Right cardiac atrium (tissue), 5 donors: Measurements from ENCODE around the gene HMBS. TPM values are rescaled to one million over a fixed set of nuclear protein-coding genes. Genes with fewer than 3 reads are reported as not detected.

Source experiments
- ATAC-seq, 2 donors: fragments of 200-7000 bp; cut with Tn5 transposase; one replicate each; pipeline versions ENCODE4 v1.8.0 to v1.9.1; 2020; ENCODE audit warnings: moderate library complexity in 2 of 2, mild to moderate bottlenecking in 1 of 2
- DNase-seq, 3 donors: peaks; one replicate each; pipeline ENCODE4 v3.0.0-alpha.2; 2020
- H3K27ac ChIP-seq: one replicate; pipeline ENCODE4 v1.5.1; 2013; ENCODE audit warnings: mild to moderate bottlenecking, low read length, control low read depth, moderate library complexity
- H3K27me3 ChIP-seq: one replicate; pipeline ENCODE4 v1.6.1; 2013; ENCODE audit not compliant: control insufficient read depth, insufficient read depth
- H3K4me1 ChIP-seq: one replicate; pipeline ENCODE4 v1.6.1; 2013; ENCODE audit warnings: low read length; ENCODE audit not compliant: control insufficient read depth, insufficient read depth
- H3K4me3 ChIP-seq: one replicate; pipeline ENCODE4 v1.5.1; 2013; ENCODE audit warnings: low read length, control low read depth
- H3K9me3 ChIP-seq: one replicate; pipeline ENCODE4 v1.6.1; 2013; ENCODE audit warnings: low read length; ENCODE audit not compliant: control insufficient read depth
- WGBS: extraction: QIAGEN DNeasy Blood & Tissue Kit; methylation state at CpG from one replicate; pipeline ENCODE4 v1.1.7; 2013; 5-methylcytosine and 5-hydroxymethylcytosine counted together
- intact Hi-C, 4 donors: fragments of 100-400 bp; cut with DNase I; formaldehyde crosslinking; loops; one replicate each; pipeline versions ENCODE4 v1.11.0 to v1.14.0; 2022 to 2023
- polyA plus RNA-seq: library from polyadenylated mRNA; stranded (reverse); fragments of 200-250 nt; gene quantifications from one replicate; pipeline ENCODE4 v1.2.3, GENCODE V29; 2013
- total RNA-seq, 4 donors: library from RNA; stranded (reverse); fragmentation: NEBNext Ultra II Directional; extraction: Animal tissue kit (Norgen Biotek cat#: 25700); gene quantifications; one replicate each; pipeline ENCODE4 v1.2.1, GENCODE V29; 2021
- donor health status: healthy with polysubstance abuse.
- donor health status: DM: no; HTN: yes; CAD: no.
- donor health status: DM: no; HTN: no; CAD: no.
- donor health status: DM: no; HTN: yes; CAD: no; lungs with severe emphysema.
- donor health status: DM: yes; HTN: yes; CAD: no.

Gene HMBS
- total and polyA plus RNA-seq, 5 donors = 17.3 to 28.0 (median 25.3) TPM

GRCh38 chr11:119067371-119068222 is 17.1 kb upstream of the HMBS start, which contains the start of gene VPS11:
Gene VPS11 (plus strand): TSS chr11:119067818. CDS start chr11:119067824, 6 bp downstream.
- peaks cover 3% of the 10 kb centered on the region for H3K4me1 ChIP-seq
- H3K4me3 ChIP-seq = peak within 1 kb of the TSS; percentile 96
- no peaks in the 10 kb centered on the region for H3K9me3 ChIP-seq
- H3K27me3 ChIP-seq = no peaks in the 10 kb centered on the region
- ATAC-seq (peak; percentile 98), DNase-seq (peak; percentile 98 to 99 (median 99))
- H3K27ac ChIP-seq = peak within 1 kb of the TSS; percentile 84
- intact Hi-C loops = no loop called here
- WGBS = under 1% methylated on average over 49 of the region's 49 CpGs

- no peak for ATAC-seq
- Histone ChIP-seq H3K9me3 (no peaks in the 10 kb centered on the region), H3K27me3 (no peaks in the 10 kb centered on the region), H3K4me3 (no peak overlapping the region), H3K4me1 (no peaks in the 10 kb centered on the region), H3K27ac (no peak overlapping the region)
- 92% methylated on average over 11 of the region's 11 CpGs for WGBS
- intact Hi-C loops = no loop called here
- peak in 1 of 3 donors; percentile 11 for DNase-seq
Measured at GRCh38 chr11:119077839-119078238, 6.8 kb upstream of the HMBS start.

GRCh38 chr11:119078675-119079420 is 5.8 kb upstream of the HMBS start:
- ATAC-seq (no peak), DNase-seq (peak in 1 of 3 donors; percentile 20)
- no peak overlapping the region for H3K4me3 ChIP-seq

GRCh38 chr11:119081682-119082260 is 2.9 kb upstream of the HMBS start:
- no peak for ATAC-seq
- Histone ChIP-seq H3K27ac (no peak overlapping the region), H3K4me1 (peaks cover 3% of the 10 kb centered on the region), H3K9me3 (no peaks in the 10 kb centered on the region), H3K4me3 (no peak overlapping the region), H3K27me3 (no peaks in the 10 kb centered on the region)
- WGBS = 60% methylated on average over 7 of the region's 7 CpGs
- intact Hi-C loops = no loop called here
- peak in 1 of 3 donors; percentile 11 for DNase-seq

More at GRCh38 chr11:119078675-119079420, 5.8 kb upstream of the HMBS start:
- 89% methylated on average over 19 of the region's 19 CpGs for WGBS
- Histone ChIP-seq H3K27me3 (no peaks in the 10 kb centered on the region), H3K9me3 (no peaks in the 10 kb centered on the region), H3K27ac (no peak overlapping the region), H3K4me1 (no peaks in the 10 kb centered on the region)
- intact Hi-C loops = no loop called here

GRCh38 chr11:119085437-119085847 is 761 bp downstream of the HMBS start:
- 1% methylated on average over 13 of the region's 13 CpGs for WGBS
- ATAC-seq (no peak), DNase-seq (peak in 1 of 3 donors; percentile 65)
- intact Hi-C loops = no loop called here
- H3K4me1 ChIP-seq = peaks cover 3% of the 10 kb centered on the region
- no peaks in the 10 kb centered on the region for H3K9me3 ChIP-seq
- H3K4me3 ChIP-seq = peak overlapping the region; percentile 52
- H3K27me3 ChIP-seq = no peaks in the 10 kb centered on the region
- H3K27ac ChIP-seq = peak overlapping the region; percentile 71

GRCh38 chr11:119087123-119087522 is 2.4 kb downstream of the HMBS start:
- 88% methylated on average over 6 of the region's 6 CpGs for WGBS
- Histone ChIP-seq H3K9me3 (no peaks in the 10 kb centered on the region), H3K27ac (no peak overlapping the region), H3K4me1 (peaks cover 3% of the 10 kb centered on the region), H3K4me3 (no peak overlapping the region), H3K27me3 (no peaks in the 10 kb centered on the region)
- ATAC-seq (no peak), DNase-seq (no peak)
- intact Hi-C loops = no loop called here

GRCh38 chr11:119087747-119088241 is 3.1 kb downstream of the HMBS start:
- H3K9me3 ChIP-seq = no peaks in the 10 kb centered on the region
- intact Hi-C loops = no loop called here
- DNase-seq (peak in 1 of 3 donors; percentile 22), ATAC-seq (no peak)
- 94% methylated on average over 2 of the region's 2 CpGs for WGBS
- H3K4me1 ChIP-seq = peaks cover 7% of the 10 kb centered on the region
- H3K4me3 ChIP-seq = no peak overlapping the region
- no peak overlapping the region for H3K27ac ChIP-seq
- no peaks in the 10 kb centered on the region for H3K27me3 ChIP-seq

GRCh38 chr11:119088406-119088805 is 3.7 kb downstream of the HMBS start:
- ATAC-seq (no peak), DNase-seq (peak in 1 of 3 donors; percentile 18)
- Histone ChIP-seq H3K27me3 (no peaks in the 10 kb centered on the region), H3K27ac (no peak overlapping the region), H3K4me3 (no peak overlapping the region), H3K9me3 (no peaks in the 10 kb centered on the region), H3K4me1 (peaks cover 12% of the 10 kb centered on the region)
- intact Hi-C loops = no loop called here
- WGBS = 95% methylated on average over 9 of the region's 9 CpGs

GRCh38 chr11:119089319-119089718 is 4.6 kb downstream of the HMBS start:
- no peaks in the 10 kb centered on the region for H3K9me3 ChIP-seq
- H3K4me1 ChIP-seq = peaks cover 12% of the 10 kb centered on the region
- no peak overlapping the region for H3K4me3 ChIP-seq
- DNase-seq = peak in 1 of 3 donors; percentile 1
- ATAC-seq = no peak
- WGBS = 96% methylated on average over 1 of the region's 1 CpG
- H3K27me3 ChIP-seq = no peaks in the 10 kb centered on the region
- intact Hi-C loops = no loop called here
- no peak overlapping the region for H3K27ac ChIP-seq

- DNase-seq = peak in 2 of 3 donors; percentile 19 to 48
- no peak overlapping the region for H3K27ac ChIP-seq
- intact Hi-C loops = no loop called here
- no peak for ATAC-seq
- H3K4me3 ChIP-seq = no peak overlapping the region
- no peaks in the 10 kb centered on the region for H3K27me3 ChIP-seq
- WGBS = 68% methylated on average over 9 of the region's 9 CpGs
- H3K4me1 ChIP-seq = peaks cover 9% of the 10 kb centered on the region
- no peaks in the 10 kb centered on the region for H3K9me3 ChIP-seq
Measured at GRCh38 chr11:119091178-119091577, 6.5 kb downstream of the HMBS start.
